GM12891 (cell line): ENCODE data around the gene GMNN.

ENCODE experiments used
- POLR2AphosphoS5 ChIP-seq: IDR thresholded peaks from 2 replicates; pipeline ENCODE4 v1.6.1; 2011; ENCODE audit warnings: low read depth, low read length, control low read depth
- SPI1 ChIP-seq: IDR thresholded peaks from 2 replicates; pipeline ENCODE4 v1.6.1; 2011; ENCODE audit warnings: low read depth, low read length, control low read depth

DNA sequence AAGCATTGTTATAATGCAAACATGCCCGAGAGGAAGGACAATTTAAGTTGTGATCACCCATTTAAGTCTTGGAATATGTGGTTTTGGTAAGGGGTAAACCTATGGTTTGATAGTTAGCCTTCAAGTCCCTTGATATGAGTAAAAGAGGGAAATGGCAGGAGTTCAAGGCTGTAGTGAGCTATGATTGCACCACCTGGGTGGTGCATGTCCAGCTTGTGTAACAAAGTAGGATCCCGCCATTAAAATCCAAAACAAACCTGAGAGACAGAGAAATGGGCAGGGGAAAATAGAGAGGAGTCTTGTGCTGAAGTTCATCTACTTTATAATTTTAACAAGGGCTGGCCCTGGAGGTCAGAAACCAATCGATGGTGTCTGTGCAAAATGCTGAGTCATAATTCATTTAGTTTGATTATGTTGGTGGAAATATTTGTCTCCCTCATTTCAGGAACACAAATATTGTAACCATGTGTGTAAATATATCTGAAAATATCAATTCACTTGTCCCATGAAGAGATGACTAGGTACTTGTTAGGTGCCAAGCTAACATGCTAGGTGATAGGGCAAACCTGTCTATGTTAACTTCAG is 47.2 kb downstream of the GMNN start:
- no peak for TF ChIP-seq SPI1
- TF ChIP-seq POLR2AphosphoS5, result no peak
